ENCODE data around the gene TMEM161A. TPM values are rescaled to one million over a fixed set of nuclear protein-coding genes. Genes with fewer than 3 reads are reported as not detected.
"Not testable (repeated sequence)": the region's sequence is repeated elsewhere in the genome, so short reads cannot be mapped to it uniquely, and the experiment has no call there.

The TMEM161A gene
- total RNA-seq, 1 donor from 2014 or later, result 11.0 TPM

GRCh38 chr19:19155495-19156219 is 17.4 kb upstream of the TMEM161A start:
- H3K36me3 ChIP-seq (ENCODE audit: control insufficient read depth in 3 of 3, insufficient read depth in 3 of 3, low read length in 3 of 3), result no peaks in the 10 kb centered on the region
- H3K9me3 ChIP-seq (ENCODE audit: control insufficient read depth in 3 of 3, low read length in 3 of 3), result peaks cover 0 to 2% (median 0%) of the 10 kb centered on the region in 3 donors
- H3K9ac ChIP-seq (ENCODE audit: low read depth in 1 of 3, low read length in 3 of 3), result no peak overlapping the region
- no peaks in the 10 kb centered on the region for H3K27me3 ChIP-seq (ENCODE audit: control insufficient read depth in 3 of 3, insufficient read depth in 3 of 3, low read length in 3 of 3)
- no peaks in the 10 kb centered on the region for H3K4me1 ChIP-seq (ENCODE audit: control insufficient read depth in 3 of 3, insufficient read depth in 3 of 3, low read length in 3 of 3)
- H3K27ac ChIP-seq (ENCODE audit: low read depth, low read length), result no peak overlapping the region
- H3K4me3 ChIP-seq (ENCODE audit: low read length in 3 of 3), result no peak overlapping the region

- Histone ChIP-seq H3K4me3 (ENCODE audit: low read length in 3 of 3) (no peak overlapping the region), H3K36me3 (ENCODE audit: control insufficient read depth in 3 of 3, insufficient read depth in 3 of 3, low read length in 3 of 3) (no peaks in the 10 kb centered on the region), H3K4me1 (ENCODE audit: control insufficient read depth in 3 of 3, insufficient read depth in 3 of 3, low read length in 3 of 3) (no peaks in the 10 kb centered on the region), H3K27ac (ENCODE audit: low read depth, low read length) (no peak overlapping the region), H3K9me3 (ENCODE audit: control insufficient read depth in 3 of 3, low read length in 3 of 3) (peaks cover 0 to 2% (median 0%) of the 10 kb centered on the region in 3 donors), H3K9ac (ENCODE audit: low read depth in 1 of 3, low read length in 3 of 3) (no peak overlapping the region), H3K27me3 (ENCODE audit: control insufficient read depth in 3 of 3, insufficient read depth in 3 of 3, low read length in 3 of 3) (no peaks in the 10 kb centered on the region)
These were observed 16.7 kb upstream of the TMEM161A start for GRCh38 chr19:19154768-19155494.

- peaks cover 0 to 7% (median 0%) of the 10 kb centered on the region in 3 donors for H3K36me3 ChIP-seq (ENCODE audit: control insufficient read depth in 3 of 3, insufficient read depth in 3 of 3, low read length in 3 of 3)
- no peak overlapping the region for H3K9ac ChIP-seq (ENCODE audit: low read depth in 1 of 3, low read length in 3 of 3)
- no peaks in the 10 kb centered on the region for H3K27me3 ChIP-seq (ENCODE audit: control insufficient read depth in 3 of 3, insufficient read depth in 3 of 3, low read length in 3 of 3)
- no peak overlapping the region for H3K27ac ChIP-seq (ENCODE audit: low read depth, low read length)
- H3K4me1 ChIP-seq (ENCODE audit: control insufficient read depth in 3 of 3, insufficient read depth in 3 of 3, low read length in 3 of 3), result no peaks in the 10 kb centered on the region
- peaks cover 0 to 2% (median 0%) of the 10 kb centered on the region in 3 donors for H3K9me3 ChIP-seq (ENCODE audit: control insufficient read depth in 3 of 3, low read length in 3 of 3)
- H3K4me3 ChIP-seq (ENCODE audit: low read length in 3 of 3), result no peak overlapping the region
These were observed 14.5 kb upstream of the TMEM161A start for GRCh38 chr19:19152668-19153384.

GRCh38 chr19:19151418-19151817 is 13.1 kb upstream of the TMEM161A start:
- H3K9me3 ChIP-seq (ENCODE audit: control insufficient read depth in 3 of 3, low read length in 3 of 3), result peaks cover 0 to 2% (median 0%) of the 10 kb centered on the region in 3 donors
- no peak overlapping the region for H3K4me3 ChIP-seq (ENCODE audit: low read length in 3 of 3)
- H3K36me3 ChIP-seq (ENCODE audit: control insufficient read depth in 3 of 3, insufficient read depth in 3 of 3, low read length in 3 of 3), result peaks cover 0 to 13% (median 3%) of the 10 kb centered on the region in 3 donors
- H3K27ac ChIP-seq (ENCODE audit: low read depth, low read length), result no peak overlapping the region
- no peaks in the 10 kb centered on the region for H3K4me1 ChIP-seq (ENCODE audit: control insufficient read depth in 3 of 3, insufficient read depth in 3 of 3, low read length in 3 of 3)
- H3K9ac ChIP-seq (ENCODE audit: low read depth in 1 of 3, low read length in 3 of 3), result no peak overlapping the region
- H3K27me3 ChIP-seq (ENCODE audit: control insufficient read depth in 3 of 3, insufficient read depth in 3 of 3, low read length in 3 of 3), result no peaks in the 10 kb centered on the region

GRCh38 chr19:19149435-19149834 is 11.2 kb upstream of the TMEM161A start:
- Histone ChIP-seq H3K36me3 (ENCODE audit: control insufficient read depth in 3 of 3, insufficient read depth in 3 of 3, low read length in 3 of 3) (peaks cover 0 to 13% (median 3%) of the 10 kb centered on the region in 3 donors), H3K4me1 (ENCODE audit: control insufficient read depth in 3 of 3, insufficient read depth in 3 of 3, low read length in 3 of 3) (peaks cover 0 to 3% (median 2%) of the 10 kb centered on the region in 3 donors), H3K27ac (ENCODE audit: low read depth, low read length) (no peak overlapping the region), H3K9me3 (ENCODE audit: control insufficient read depth in 3 of 3, low read length in 3 of 3) (no peaks in the 10 kb centered on the region), H3K4me3 (ENCODE audit: low read length in 3 of 3) (no peak overlapping the region), H3K9ac (ENCODE audit: low read depth in 1 of 3, low read length in 3 of 3) (no peak overlapping the region), H3K27me3 (ENCODE audit: control insufficient read depth in 3 of 3, insufficient read depth in 3 of 3, low read length in 3 of 3) (no peaks in the 10 kb centered on the region)

- not testable (repeated sequence) for H3K9ac ChIP-seq (ENCODE audit: low read depth in 1 of 3, low read length in 3 of 3); H3K27ac ChIP-seq (ENCODE audit: low read depth, low read length); H3K27me3 ChIP-seq (ENCODE audit: control insufficient read depth in 3 of 3, insufficient read depth in 3 of 3, low read length in 3 of 3); H3K4me3 ChIP-seq (ENCODE audit: low read length in 3 of 3); H3K9me3 ChIP-seq (ENCODE audit: control insufficient read depth in 3 of 3, low read length in 3 of 3); H3K4me1 ChIP-seq (ENCODE audit: control insufficient read depth in 3 of 3, insufficient read depth in 3 of 3, low read length in 3 of 3)
- peaks cover 0 to 13% (median 3%) of the 10 kb centered on the region in 3 donors for H3K36me3 ChIP-seq (ENCODE audit: control insufficient read depth in 3 of 3, insufficient read depth in 3 of 3, low read length in 3 of 3)
These were observed 10.2 kb upstream of the TMEM161A start for GRCh38 chr19:19148504-19148903.

- Histone ChIP-seq H3K9ac (ENCODE audit: low read depth in 1 of 3, low read length in 3 of 3) (no peak overlapping the region), H3K9me3 (ENCODE audit: control insufficient read depth in 3 of 3, low read length in 3 of 3) (no peaks in the 10 kb centered on the region), H3K36me3 (ENCODE audit: control insufficient read depth in 3 of 3, insufficient read depth in 3 of 3, low read length in 3 of 3) (peaks cover 0 to 13% (median 3%) of the 10 kb centered on the region in 3 donors), H3K4me3 (ENCODE audit: low read length in 3 of 3) (no peak overlapping the region), H3K27ac (ENCODE audit: low read depth, low read length) (no peak overlapping the region), H3K27me3 (ENCODE audit: control insufficient read depth in 3 of 3, insufficient read depth in 3 of 3, low read length in 3 of 3) (no peaks in the 10 kb centered on the region), H3K4me1 (ENCODE audit: control insufficient read depth in 3 of 3, insufficient read depth in 3 of 3, low read length in 3 of 3) (peaks cover 0 to 3% (median 2%) of the 10 kb centered on the region in 3 donors)
These were observed 9.1 kb upstream of the TMEM161A start for GRCh38 chr19:19147344-19147743.

- Histone ChIP-seq H3K27ac (ENCODE audit: low read depth, low read length) (no peak overlapping the region), H3K4me1 (ENCODE audit: control insufficient read depth in 3 of 3, insufficient read depth in 3 of 3, low read length in 3 of 3) (peaks cover 0 to 3% (median 2%) of the 10 kb centered on the region in 3 donors), H3K27me3 (ENCODE audit: control insufficient read depth in 3 of 3, insufficient read depth in 3 of 3, low read length in 3 of 3) (no peaks in the 10 kb centered on the region), H3K4me3 (ENCODE audit: low read length in 3 of 3) (no peak overlapping the region), H3K36me3 (ENCODE audit: control insufficient read depth in 3 of 3, insufficient read depth in 3 of 3, low read length in 3 of 3) (peaks cover 0 to 13% (median 3%) of the 10 kb centered on the region in 3 donors), H3K9ac (ENCODE audit: low read depth in 1 of 3, low read length in 3 of 3) (no peak overlapping the region), H3K9me3 (ENCODE audit: control insufficient read depth in 3 of 3, low read length in 3 of 3) (no peaks in the 10 kb centered on the region)
These were observed 8.6 kb upstream of the TMEM161A start for GRCh38 chr19:19146865-19147264.

- Histone ChIP-seq H3K4me3 (ENCODE audit: low read length in 3 of 3) (peak overlapping the region in 2 of 3 donors; percentile 40 to 60), H3K27ac (ENCODE audit: low read depth, low read length) (no peak overlapping the region), H3K27me3 (ENCODE audit: control insufficient read depth in 3 of 3, insufficient read depth in 3 of 3, low read length in 3 of 3) (no peaks in the 10 kb centered on the region), H3K9me3 (ENCODE audit: control insufficient read depth in 3 of 3, low read length in 3 of 3) (no peaks in the 10 kb centered on the region), H3K9ac (ENCODE audit: low read depth in 1 of 3, low read length in 3 of 3) (peak overlapping the region in 1 of 3 donors; percentile 32), H3K4me1 (ENCODE audit: control insufficient read depth in 3 of 3, insufficient read depth in 3 of 3, low read length in 3 of 3) (peaks cover 0 to 3% (median 2%) of the 10 kb centered on the region in 3 donors), H3K36me3 (ENCODE audit: control insufficient read depth in 3 of 3, insufficient read depth in 3 of 3, low read length in 3 of 3) (peaks cover 0 to 13% (median 3%) of the 10 kb centered on the region in 3 donors)
These were observed 7.7 kb upstream of the TMEM161A start for GRCh38 chr19:19145684-19146608.

Data from skeletal muscle tissue (tissue), 4 donors.